ENCODE results near the gene DDX54.

DDX54 gene

GRCh38 chr12:113220593-113221180 lies 35.4 kb upstream of the DDX54 start:
- Histone ChIP-seq H3K36me3 (ENCODE audit: insufficient read depth, low read length) (no peaks in the 10 kb centered on the region), H3F3A (ENCODE audit: low read depth) (no peaks in the 10 kb centered on the region)

GRCh38 chr12:113216027-113216426 lies 30.7 kb upstream of the DDX54 start:
- peaks cover 13% of the 10 kb centered on the region for H3K4me1 ChIP-seq (ENCODE audit: insufficient read depth, low read length, poor library complexity, severe bottlenecking)
- no peak overlapping the region for H3K4me2 ChIP-seq (ENCODE audit: low read depth, low read length, poor library complexity, severe bottlenecking)
- no peaks in the 10 kb centered on the region for H3K9me3 ChIP-seq (ENCODE audit: insufficient read depth, low read depth, low read length)
- H3K4me3 ChIP-seq (ENCODE audit: low read length, poor library complexity, severe bottlenecking) = no peak overlapping the region
- H3F3A ChIP-seq (ENCODE audit: low read depth) = no peaks in the 10 kb centered on the region
- H3K27me3 ChIP-seq (ENCODE audit: insufficient read depth, low read length, poor library complexity, severe bottlenecking) = no peaks in the 10 kb centered on the region
- no peak for TF ChIP-seq EZH2phosphoT487 (IDR thresholded peaks at IDR 0.05; ENCODE audit: borderline replicate concordance)
- no peak for TF ChIP-seq CTCF (conservative IDR thresholded peaks at IDR 0.05; ENCODE audit: low read length)
- no peaks in the 10 kb centered on the region for H3K9me2 ChIP-seq (replicated peaks; ENCODE audit: low read depth, low read length)
- no peak overlapping the region for H2AFZ ChIP-seq (ENCODE audit: low read length)
- H4K20me1 ChIP-seq (ENCODE audit: insufficient read depth, low read length, poor library complexity, severe bottlenecking) = no peaks in the 10 kb centered on the region
- H3K9ac ChIP-seq (ENCODE audit: low read depth, low read length, poor library complexity, severe bottlenecking) = no peak overlapping the region
- H3K36me3 ChIP-seq (ENCODE audit: insufficient read depth, low read length) = no peaks in the 10 kb centered on the region
- H3K79me2 ChIP-seq (ENCODE audit: insufficient read depth, low read length) = no peaks in the 10 kb centered on the region

More at GRCh38 chr12:113220593-113221180, 35.4 kb upstream of the DDX54 start:
- H4K20me1 ChIP-seq (ENCODE audit: insufficient read depth, low read length, poor library complexity, severe bottlenecking) = no peaks in the 10 kb centered on the region
- H3K4me1 ChIP-seq (ENCODE audit: insufficient read depth, low read length, poor library complexity, severe bottlenecking) = peaks cover 17% of the 10 kb centered on the region
- H2AFZ ChIP-seq (ENCODE audit: low read length) = peak overlapping the region; percentile 40; the same call in 1 of the 2 replicates
- no peaks in the 10 kb centered on the region for H3K9me3 ChIP-seq (ENCODE audit: insufficient read depth, low read depth, low read length)
- H3K4me2 ChIP-seq (ENCODE audit: low read depth, low read length, poor library complexity, severe bottlenecking) = peak overlapping the region; percentile 73
- TF ChIP-seq CTCF (conservative IDR thresholded peaks at IDR 0.05; ENCODE audit: low read length) (no peak), EZH2phosphoT487 (IDR thresholded peaks at IDR 0.05; ENCODE audit: borderline replicate concordance) (no peak)
- peak overlapping the region; percentile 71 for H3K4me3 ChIP-seq (ENCODE audit: low read length, poor library complexity, severe bottlenecking)
- no peaks in the 10 kb centered on the region for H3K27me3 ChIP-seq (ENCODE audit: insufficient read depth, low read length, poor library complexity, severe bottlenecking)
- H3K79me2 ChIP-seq (ENCODE audit: insufficient read depth, low read length) = no peaks in the 10 kb centered on the region
- no peaks in the 10 kb centered on the region for H3K9me2 ChIP-seq (replicated peaks; ENCODE audit: low read depth, low read length)
- peak overlapping the region; percentile 13 for H3K9ac ChIP-seq (ENCODE audit: low read depth, low read length, poor library complexity, severe bottlenecking)

GRCh38 chr12:113214895-113215400 lies 29.7 kb upstream of the DDX54 start:
- no peaks in the 10 kb centered on the region for H3K9me3 ChIP-seq (ENCODE audit: insufficient read depth, low read depth, low read length)
- no peak overlapping the region for H2AFZ ChIP-seq (ENCODE audit: low read length)
- H3F3A ChIP-seq (ENCODE audit: low read depth) = no peaks in the 10 kb centered on the region
- no peak overlapping the region for H3K4me3 ChIP-seq (ENCODE audit: low read length, poor library complexity, severe bottlenecking)
- no peak overlapping the region for H3K4me2 ChIP-seq (ENCODE audit: low read depth, low read length, poor library complexity, severe bottlenecking)
- TF ChIP-seq EZH2phosphoT487 (IDR thresholded peaks at IDR 0.05; ENCODE audit: borderline replicate concordance) (no peak), CTCF (conservative IDR thresholded peaks at IDR 0.05; ENCODE audit: low read length) (no peak)
- H3K36me3 ChIP-seq (ENCODE audit: insufficient read depth, low read length) = no peaks in the 10 kb centered on the region
- no peaks in the 10 kb centered on the region for H4K20me1 ChIP-seq (ENCODE audit: insufficient read depth, low read length, poor library complexity, severe bottlenecking)
- peaks cover 5% of the 10 kb centered on the region; the same call in 1 of the 2 replicates for H3K79me2 ChIP-seq (ENCODE audit: insufficient read depth, low read length)
- H3K27me3 ChIP-seq (ENCODE audit: insufficient read depth, low read length, poor library complexity, severe bottlenecking) = no peaks in the 10 kb centered on the region
- peaks cover 24% of the 10 kb centered on the region for H3K4me1 ChIP-seq (ENCODE audit: insufficient read depth, low read length, poor library complexity, severe bottlenecking)
- H3K9ac ChIP-seq (ENCODE audit: low read depth, low read length, poor library complexity, severe bottlenecking) = no peak overlapping the region
- no peaks in the 10 kb centered on the region for H3K9me2 ChIP-seq (replicated peaks; ENCODE audit: low read depth, low read length)
